ENCODE data around the gene MED29.

DNA sequence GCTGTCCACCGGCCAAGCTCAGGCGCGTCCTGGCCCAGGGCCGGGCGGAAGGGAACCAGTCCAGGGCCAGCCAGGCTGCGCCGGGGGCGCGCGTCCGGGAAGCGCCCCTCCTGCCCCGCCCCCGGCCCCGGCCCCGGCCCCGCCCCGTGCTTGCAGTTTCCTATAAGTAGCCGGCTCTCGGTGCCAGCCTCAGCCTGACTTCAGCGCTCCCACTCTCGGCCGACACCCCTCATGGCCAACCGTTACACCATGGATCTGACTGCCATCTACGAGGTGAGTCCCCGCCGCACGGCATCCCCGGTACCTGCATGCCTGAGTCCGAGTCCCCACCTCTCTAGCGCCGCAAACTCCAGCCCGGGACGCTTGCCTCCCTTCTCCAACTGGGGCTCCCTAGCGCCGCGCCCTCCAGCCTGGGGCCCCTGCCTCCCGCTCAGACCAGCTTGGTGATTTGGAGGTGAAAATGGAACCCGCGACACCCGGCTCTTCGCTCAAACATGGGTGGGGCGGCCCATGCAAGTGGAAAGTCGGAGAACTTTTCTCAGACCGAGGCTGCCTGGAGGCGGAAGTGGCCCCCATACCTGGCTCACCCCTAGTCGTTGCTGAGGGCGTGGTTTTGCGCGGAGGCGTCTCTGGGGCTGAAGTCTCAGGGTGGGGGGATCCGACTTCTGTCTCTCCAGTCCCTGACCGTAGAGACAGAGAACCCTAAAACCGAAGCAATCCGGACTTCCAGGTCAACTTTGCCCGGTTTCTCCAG, 15.7 kb downstream of the MED29 start, which contains the start of gene ZFP36:
- 0 out of 2 replicates have a peak, but pooled peaks have one; percentile 51 for TF ChIP-seq YY1 (IDR thresholded peaks at IDR 0.05; ENCODE audit: low read depth)
- TF ChIP-seq, protein P1, sequence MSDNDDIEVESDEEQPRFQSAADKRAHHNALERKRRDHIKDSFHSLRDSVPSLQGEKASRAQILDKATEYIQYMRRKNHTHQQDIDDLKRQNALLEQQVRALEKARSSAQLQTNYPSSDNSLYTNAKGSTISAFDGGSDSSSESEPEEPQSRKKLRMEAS (IDR thresholded peaks at IDR 0.05): 0 out of 2 replicates have a peak, but pooled peaks have one; percentile 15

All from Ishikawa (cell line).